Right hindlimb (tissue), 1 donor: ENCODE data around the gene TANGO2.

Source experiments
- DNase-seq: peaks from one replicate; pipeline ENCODE4 v3.0.0-alpha.2; 2018

TANGO2 gene

GRCh38 chr22:20046730-20047129, 25.8 kb downstream of the TANGO2 start:
- DNase-seq: no peak

GRCh38 chr22:20051927-20052308, 31.0 kb downstream of the TANGO2 start:
- no peak for DNase-seq

- DNase-seq: no peak
Observed at GRCh38 chr22:20052309-20053259, 31.7 kb downstream of the TANGO2 start.

GRCh38 chr22:20053407-20054033, 32.6 kb downstream of the TANGO2 start:
- no peak for DNase-seq

- no peak for DNase-seq
Observed at GRCh38 chr22:20054034-20054427, 33.1 kb downstream of the TANGO2 start.

GRCh38 chr22:20054485-20054884, 33.6 kb downstream of the TANGO2 start:
- no peak for DNase-seq

- no peak for DNase-seq
Observed at GRCh38 chr22:20055144-20055543, 34.2 kb downstream of the TANGO2 start.

- DNase-seq: no peak
Observed at GRCh38 chr22:20055654-20056053, 34.7 kb downstream of the TANGO2 start.

GRCh38 chr22:20056161-20056560, 35.3 kb downstream of the TANGO2 start:
- DNase-seq: no peak

- no peak for DNase-seq
Observed at GRCh38 chr22:20056696-20057386, 35.9 kb downstream of the TANGO2 start.

GRCh38 chr22:20057596-20058268, 36.8 kb downstream of the TANGO2 start:
- DNase-seq: no peak

GRCh38 chr22:20058989-20059770, 38.3 kb downstream of the TANGO2 start:
- DNase-seq: no peak

GRCh38 chr22:20060700-20061480, 40.0 kb downstream of the TANGO2 start:
- no peak for DNase-seq

- no peak for DNase-seq
Observed at GRCh38 chr22:20061481-20061861, 40.6 kb downstream of the TANGO2 start.

- DNase-seq: no peak
Observed at GRCh38 chr22:20062043-20062765, 41.3 kb downstream of the TANGO2 start.

- DNase-seq: no peak
Observed at GRCh38 chr22:20062766-20063083, 41.8 kb downstream of the TANGO2 start.

- DNase-seq: no peak
Observed at GRCh38 chr22:20063271-20064139, 42.6 kb downstream of the TANGO2 start.

- DNase-seq: no peak
Observed at GRCh38 chr22:20064140-20064480, 43.2 kb downstream of the TANGO2 start.

- no peak for DNase-seq
Observed at GRCh38 chr22:20064545-20065262, 43.8 kb downstream of the TANGO2 start.
